Fibroblast of lung (primary cell): ENCODE measurements around the gene SCAMP5. TPM values are rescaled to one million over a fixed set of nuclear protein-coding genes. Genes with fewer than 3 reads are reported as not detected.

Experiments
- DNase-seq, 2 donors: peaks; one replicate each; pipeline versions ENCODE4 v3.0.0 to v3.0.0-alpha.2; 2010; ENCODE audit warnings: low read depth in 2 of 2
- H2AFZ ChIP-seq: 2 replicates; pipeline ENCODE4 v1.5.1; 2012; ENCODE audit warnings: low read length, control low read depth, inconsistent platforms
- H3K27ac ChIP-seq: 2 replicates; pipeline ENCODE4 v1.5.1; 2011; ENCODE audit warnings: low read length, control low read depth; ENCODE audit not compliant: insufficient read depth
- H3K27me3 ChIP-seq: 2 replicates; pipeline ENCODE4 v1.5.1; 2011; ENCODE audit warnings: mild to moderate bottlenecking, low read length; ENCODE audit not compliant: control insufficient read depth, insufficient read depth
- H3K36me3 ChIP-seq: 2 replicates; pipeline ENCODE4 v1.5.1; 2011; ENCODE audit warnings: low read length; ENCODE audit not compliant: control insufficient read depth, insufficient read depth
- H3K4me1 ChIP-seq: 2 replicates; pipeline ENCODE4 v1.5.1; 2011; ENCODE audit warnings: low read length; ENCODE audit not compliant: control insufficient read depth, insufficient read depth; ENCODE audit errors: extremely low read depth
- H3K4me2 ChIP-seq: 2 replicates; pipeline ENCODE4 v1.5.1; 2011; ENCODE audit warnings: low read length, control low read depth; ENCODE audit not compliant: insufficient read depth; ENCODE audit errors: extremely low read depth
- H3K4me3 ChIP-seq, 4 experiments: fragments of 200-600 bp in 1 of 4; sonication (generic) in 1 of 4; replicated peaks in 1 of 4; 2 replicates each; pipeline ENCODE4 v1.5.1; 2011 to 2016; ENCODE audit warnings: low read length in 4 of 4, low read depth in 3 of 4, mild to moderate bottlenecking in 3 of 4, control low read depth in 2 of 4, inconsistent platforms in 1 of 4, mixed read lengths in 1 of 4; ENCODE audit not compliant: insufficient read depth in 1 of 4; ENCODE audit errors: control extremely low read depth in 1 of 4
- H3K79me2 ChIP-seq: 2 replicates; pipeline ENCODE4 v1.5.1; 2012; ENCODE audit warnings: mild to moderate bottlenecking, low read length, inconsistent platforms; ENCODE audit not compliant: control insufficient read depth, insufficient read depth
- H3K9ac ChIP-seq: 2 replicates; pipeline ENCODE4 v1.5.1; 2011; ENCODE audit warnings: mild to moderate bottlenecking, low read length, control low read depth; ENCODE audit not compliant: insufficient read depth
- H3K9me3 ChIP-seq: 2 replicates; pipeline ENCODE4 v1.5.1; 2012; ENCODE audit warnings: low read depth, low read length; ENCODE audit not compliant: control insufficient read depth, insufficient read depth
- H4K20me1 ChIP-seq: 2 replicates; pipeline ENCODE4 v1.5.1; 2011; ENCODE audit warnings: low read length; ENCODE audit not compliant: control insufficient read depth, insufficient read depth; ENCODE audit errors: extremely low read depth
- CTCF ChIP-seq, 2 donors: IDR thresholded peaks in 1 of 2; conservative IDR thresholded peaks in 1 of 2; 1 replicate in 1 of 2; 2 replicates in 1 of 2; pipeline ENCODE4 v1.5.1; 2011 to 2012; ENCODE audit warnings: low read length in 2 of 2, control low read depth in 1 of 2, inconsistent platforms in 1 of 2, low read depth in 1 of 2, mild to moderate bottlenecking in 1 of 2
- EZH2 ChIP-seq: IDR thresholded peaks from 2 replicates; pipeline ENCODE4 v1.5.1; 2012; ENCODE audit warnings: low read length, control low read depth, mild to moderate bottlenecking; ENCODE audit errors: missing control alignments
- polyA plus RNA-seq, 2 donors: library from polyadenylated mRNA; depleted of rRNA in 1 of 2; stranded (reverse) in 1 of 2; unstranded in 1 of 2; fragments of >200 nt; gene quantifications; 2 replicates each; pipeline ENCODE4 v1.2.1, GENCODE V29; 2011 to 2012; ENCODE audit warnings: missing spikeins in 1 of 2
- total RNA-seq: library from RNA; depleted of rRNA; stranded (reverse); fragments of >200 nt; gene quantifications from 2 replicates; pipeline ENCODE4 v1.2.1, GENCODE V29; 2014

The SCAMP5 gene
- total and polyA plus RNA-seq, 2 donors (not counting 1 experiment from before 2014, with no cell fraction given): 0.50 to 0.93 TPM

- DNase-seq: no peak
- Histone ChIP-seq H3K36me3 (no peaks in the 10 kb centered on the region), H4K20me1 (no peaks in the 10 kb centered on the region), H3K27me3 (peaks cover 13% of the 10 kb centered on the region), H3K79me2 (no peaks in the 10 kb centered on the region), H3K4me3 (no peak overlapping the region), H3K27ac (no peak overlapping the region), H3K4me1 (no peaks in the 10 kb centered on the region), H3K9me3 (no peaks in the 10 kb centered on the region), H3K4me2 (no peak overlapping the region), H3K9ac (no peak overlapping the region), H2AFZ (no peak overlapping the region)
- TF ChIP-seq CTCF (conservative IDR thresholded peaks at IDR 0.05 in 1 of 2, IDR thresholded peaks at IDR 0.05 in 1 of 2; ENCODE audit: low read depth in 1 of 2, low read length in 2 of 2) (no peak), EZH2 (no peak)
These were observed 2.7 kb upstream of the SCAMP5 start for GRCh38 chr15:74992619-74993018.

- Histone ChIP-seq H3K4me3 (no peak overlapping the region), H3K9me3 (no peaks in the 10 kb centered on the region), H3K4me1 (no peaks in the 10 kb centered on the region), H3K27ac (no peak overlapping the region), H4K20me1 (no peaks in the 10 kb centered on the region), H3K36me3 (no peaks in the 10 kb centered on the region), H3K9ac (no peak overlapping the region), H2AFZ (no peak overlapping the region), H3K79me2 (no peaks in the 10 kb centered on the region), H3K27me3 (peaks cover 16% of the 10 kb centered on the region), H3K4me2 (no peak overlapping the region)
- DNase-seq: no peak
- TF ChIP-seq CTCF (conservative IDR thresholded peaks at IDR 0.05 in 1 of 2, IDR thresholded peaks at IDR 0.05 in 1 of 2; ENCODE audit: low read depth in 1 of 2, low read length in 2 of 2) (no peak), EZH2 (no peak)
These were observed 1.1 kb upstream of the SCAMP5 start for GRCh38 chr15:74994236-74994635.

- Histone ChIP-seq H3K9me3 (no peaks in the 10 kb centered on the region), H3K79me2 (no peaks in the 10 kb centered on the region)
- TF ChIP-seq EZH2 (no peak), CTCF (conservative IDR thresholded peaks at IDR 0.05 in 1 of 2, IDR thresholded peaks at IDR 0.05 in 1 of 2; ENCODE audit: low read depth in 1 of 2, low read length in 2 of 2) (no peak)
These were observed 678 bp upstream of the SCAMP5 start for GRCh38 chr15:74994685-74995084.

More at GRCh38 chr15:74994685-74995084, 678 bp upstream of the SCAMP5 start:
- Histone ChIP-seq H3K9ac (no peak overlapping the region), H3K27ac (no peak overlapping the region), H3K4me3 (peak overlapping the region in 1 of 4 experiments; percentile 46), H3K27me3 (peaks cover 16% of the 10 kb centered on the region), H3K36me3 (no peaks in the 10 kb centered on the region), H3K4me1 (no peaks in the 10 kb centered on the region), H3K4me2 (peak overlapping the region; percentile 3), H2AFZ (no peak overlapping the region), H4K20me1 (no peaks in the 10 kb centered on the region)
- DNase-seq: no peak
